K562 (cell line): ENCODE results near the gene TP53BP1. TPM values are rescaled to one million over a fixed set of nuclear protein-coding genes. Genes with fewer than 3 reads are reported as not detected.
A peak's percentile ranks its signal among the peaks of the same experiment; 100 is the strongest.

Source experiments
- ATAC-seq: fragments of 200-7000 bp; cut with Tn5 transposase; 3 replicates; pipeline ENCODE4 v1.9.1; 2020; ENCODE audit warnings: moderate library complexity
- BruUV-seq: library from RNA; stranded (reverse); fragments of 400-500 nt; replicated peaks from 2 replicates; lab custom pipeline; 2021; lab: Mats Ljungman, UMichigan
- CTCF ChIA-PET: fragments of 300-600 bp; formaldehyde crosslinking; extraction: SDS; loops from one replicate; lab custom pipeline; 2021; ENCODE audit warnings: low intra/inter-chr PET ratio; lab: Yijun Ruan, JAX
- POLR2A ChIA-PET: fragments of 300-600, 350-650 bp; sonication (Branson Sonifier 250); formaldehyde crosslinking; extraction: SDS; loops from one replicate; lab custom pipeline; 2021; ENCODE audit warnings: antibody characterized with exemption, inconsistent platforms; lab: Yijun Ruan, JAX
- DNase-seq, 4 experiments: peaks; one replicate each; pipeline versions ENCODE4 v3.0.0 to v3.0.0-alpha.2; 2011 to 2018; ENCODE audit warnings: low spot score in 3 of 4, mixed read lengths in 3 of 4; ENCODE audit errors: extremely low read depth in 1 of 4
- FAIRE-seq: peaks from 2 replicates; lab custom pipeline; 2011; peaks lifted over from hg19 to GRCh38; lab: Jason Lieb, UNC
- H2AFZ ChIP-seq: 2 replicates; pipeline ENCODE4 v1.6.0; 2011; ENCODE audit warnings: low read depth, low read length, control low read depth, inconsistent platforms
- H3K27ac ChIP-seq: fragments of 200-600 bp; 3 replicates; pipeline ENCODE4 v1.8.0; 2011; ENCODE audit warnings: low read depth, mild to moderate bottlenecking, control low read depth, inconsistent platforms, low read length, moderate library complexity, mixed read lengths; ENCODE audit errors: extremely low read depth
- H3K27me3 ChIP-seq, 2 experiments: fragments of 300-600 bp in 1 of 2; 2 replicates in 1 of 2; 3 replicates in 1 of 2; pipeline versions ENCODE4 v1.6.0 to v1.8.0; 2011; ENCODE audit warnings: inconsistent platforms in 2 of 2, low read length in 2 of 2, mild to moderate bottlenecking in 1 of 2, mixed read lengths in 1 of 2, moderate library complexity in 1 of 2; ENCODE audit not compliant: control insufficient read depth in 2 of 2, insufficient read depth in 2 of 2
- H3K36me3 ChIP-seq: fragments of 300-600 bp; 3 replicates; pipeline ENCODE4 v1.8.0; 2011; ENCODE audit warnings: mild to moderate bottlenecking, low read length, inconsistent platforms; ENCODE audit not compliant: control insufficient read depth, insufficient read depth
- H3K4me1 ChIP-seq, 2 experiments: fragments of 200-600 bp in 1 of 2; replicated peaks in 1 of 2; 2 replicates in 1 of 2; 3 replicates in 1 of 2; pipeline versions ENCODE4 v1.5.1 to v1.8.0; 2011; ENCODE audit warnings: inconsistent platforms in 2 of 2, low read length in 2 of 2, mild to moderate bottlenecking in 1 of 2, mixed read lengths in 1 of 2, moderate library complexity in 1 of 2; ENCODE audit not compliant: control insufficient read depth in 2 of 2, insufficient read depth in 2 of 2
- H3K4me2 ChIP-seq: 2 replicates; pipeline ENCODE4 v1.6.1; 2011; ENCODE audit warnings: low read length, control low read depth, inconsistent platforms, mixed read lengths; ENCODE audit not compliant: insufficient read depth
- H3K4me3 ChIP-seq: fragments of 200-600 bp; sonication (generic), shearing (Covaris generic); 2 replicates; pipeline ENCODE4 v1.5.1; 2016; ENCODE audit warnings: control low read depth, inconsistent platforms
- H3K79me2 ChIP-seq: fragments of 200-600 bp; 3 replicates; pipeline ENCODE4 v1.8.0; 2011; ENCODE audit warnings: low read length, inconsistent platforms; ENCODE audit not compliant: control insufficient read depth, insufficient read depth
- H3K9ac ChIP-seq, 2 experiments: 2 replicates each; pipeline versions ENCODE4 v1.6.0 to v1.6.1; 2011; ENCODE audit warnings: low read depth in 2 of 2, low read length in 2 of 2, control low read depth in 1 of 2, inconsistent platforms in 1 of 2, mild to moderate bottlenecking in 1 of 2, mixed read lengths in 1 of 2; ENCODE audit not compliant: insufficient read depth in 1 of 2
- H3K9me1 ChIP-seq: one replicate; pipeline ENCODE4 v1.6.0; 2011; ENCODE audit warnings: inconsistent platforms, mild to moderate bottlenecking, low read length, moderate library complexity; ENCODE audit not compliant: control insufficient read depth, insufficient read depth
- H3K9me3 ChIP-seq: replicated peaks from 2 replicates; pipeline ENCODE4 v1.5.1; 2011; ENCODE audit warnings: low read depth, low read length, inconsistent platforms; ENCODE audit not compliant: control insufficient read depth, insufficient read depth
- H4K20me1 ChIP-seq: replicated peaks from 2 replicates; pipeline ENCODE4 v1.6.1; 2011; ENCODE audit warnings: low read length, inconsistent platforms, mixed read lengths; ENCODE audit not compliant: control insufficient read depth, insufficient read depth
- ATF1 ChIP-seq, 2 experiments: fragments of 450-650 bp in 1 of 2; IDR thresholded peaks; 2 replicates each; pipeline ENCODE4 v1.6.1; 2016; ENCODE audit warnings: missing compliant biosample characterization in 1 of 2, missing genetic modification characterization in 1 of 2
- ESRRB ChIP-seq: fragments of 250-450 bp; sonication (Bioruptor Pico); IDR thresholded peaks from 2 replicates; pipeline ENCODE4 v1.5.0; 2020; ENCODE audit warnings: mild to moderate bottlenecking, moderate library complexity, borderline replicate concordance
- ETV1 ChIP-seq: fragments of 450-650 bp; conservative IDR thresholded peaks from 2 replicates; pipeline ENCODE4 v1.6.1; 2016; ENCODE audit warnings: missing genetic modification characterization, control low read depth, low read depth, missing compliant biosample characterization
- HEY1 ChIP-seq: fragments of 250-450 bp; sonication (Bioruptor Pico); IDR thresholded peaks from 2 replicates; pipeline ENCODE4 v1.5.0; 2020; ENCODE audit warnings: mild to moderate bottlenecking, moderate library complexity, borderline replicate concordance
- PBX2 ChIP-seq, 2 experiments: IDR thresholded peaks in 1 of 2; conservative IDR thresholded peaks in 1 of 2; 2 replicates each; pipeline ENCODE4 v1.6.1; 2016; ENCODE audit warnings: low read depth in 2 of 2, mild to moderate bottlenecking in 1 of 2, missing compliant biosample characterization in 1 of 2, missing genetic modification characterization in 1 of 2, moderate library complexity in 1 of 2
- RAD21 ChIP-seq, 2 experiments: fragments of 250-450 bp in 1 of 2; fragments of 450-650 bp in 1 of 2; sonication (Bioruptor Pico) in 1 of 2; formaldehyde crosslinking in 1 of 2; IDR thresholded peaks in 1 of 2; conservative IDR thresholded peaks in 1 of 2; 2 replicates each; pipeline versions ENCODE4 v1.4.0 to v1.8.0; 2020 to 2022; ENCODE audit warnings: mild to moderate bottlenecking in 2 of 2, moderate library complexity in 1 of 2
- TCF3 ChIP-seq: sonication (generic); formaldehyde crosslinking; IDR thresholded peaks from 2 replicates; pipeline ENCODE4 v1.4.0; 2020; ENCODE audit warnings: mild to moderate bottlenecking, missing genetic modification reagents
- ZFX ChIP-seq: sonication (generic); formaldehyde crosslinking; IDR thresholded peaks from 2 replicates; pipeline ENCODE4 v1.8.0; 2022; ENCODE audit warnings: mild to moderate bottlenecking, missing genetic modification reagents, moderate library complexity
- WGBS: fragments of 100-300 bp; shearing (Covaris generic); methylation state at CpG from one replicate; pipeline ENCODE4 v1.1.6; 2016; ENCODE audit warnings: low coverage, mixed read lengths; ENCODE audit not compliant: insufficient coverage; ENCODE audit errors: missing lambda C conversion rate; 5-methylcytosine and 5-hydroxymethylcytosine counted together
- in situ Hi-C: fragments of 300-500 bp; cut with MboI; formaldehyde crosslinking; loops from 4 replicates; pipeline ENCODE4 v1.15.0; 2018; ENCODE audit warnings: inconsistent platforms, mixed read lengths
- intact Hi-C: fragments of 100-400 bp; cut with micrococcal nuclease; formaldehyde crosslinking; loops from 2 replicates; pipeline ENCODE4 v1.14.2; 2022
- polyA plus RNA-seq, 8 experiments: library from polyadenylated mRNA; depleted of rRNA in 4 of 8; stranded (reverse) in 5 of 8; unstranded in 3 of 8; fragments of >200 nt; fragmentation: Nextera tagmentation in 2 of 8; fragmentation: Illumina TruSeq in 1 of 8; extraction: Ambion mirVana in 2 of 8; extraction: Trizol in 1 of 8; gene quantifications; 2 replicates each; pipeline versions ENCODE4 v1.2.1 to v1.2.3, GENCODE V29; 2011 to 2014; ENCODE audit warnings: inconsistent platforms in 1 of 8, missing spikeins in 1 of 8
- total RNA-seq, 7 experiments: library from RNA; depleted of rRNA in 6 of 7; stranded (reverse); fragments of >200 nt in 6 of 7; fragmentation: Illumina TruSeq in 2 of 7; extraction: Trizol in 2 of 7; gene quantifications; 2 replicates each; pipeline versions ENCODE4 v1.2.1 to v1.2.3, GENCODE V29; 2011 to 2021; ENCODE audit warnings: low replicate concordance in 1 of 7
- TF ChIP-seq, protein P1 (sequence below): sonication (generic); formaldehyde crosslinking; IDR thresholded peaks from 2 replicates; pipeline ENCODE4 v1.9.0; 2022; ENCODE audit warnings: mild to moderate bottlenecking, missing genetic modification reagents
- TF ChIP-seq, protein P2 (sequence below): fragments of 450-650 bp; IDR thresholded peaks from 2 replicates; pipeline ENCODE4 v1.6.1; 2016

Gene TP53BP1
- total and polyA plus RNA-seq, 9 of the 15 experiments (the other 6 are each of a cell fraction or from before 2014, with no cell fraction given), result 5.7 to 63.3 (median 30.9) TPM

GRCh38 chr15:43483297-43484128 lies 9.4 kb downstream of the TP53BP1 start:
- H3K4me3 ChIP-seq, result no peak overlapping the region
- no peak overlapping the region; a peak in 1 of 4 replicates for H3K9ac ChIP-seq
- H3K36me3 ChIP-seq, result peaks cover 56% of the 10 kb centered on the region
- H4K20me1 ChIP-seq, result no peaks in the 10 kb centered on the region
- H3K4me2 ChIP-seq, result peak overlapping the region; percentile 45; the same call in 1 of the 2 replicates
- 0 out of 2 replicates have a peak overlapping the region, but pooled peaks have one; percentile 26 for H2AFZ ChIP-seq
- peak overlapping the region; percentile 47 for H3K27ac ChIP-seq
- no peaks in the 10 kb centered on the region for H3K9me1 ChIP-seq
- ATAC-seq (peak; percentile 75), FAIRE-seq (peak; percentile 66), DNase-seq (peak in 2 of 4 experiments; percentile 19 to 35)
- ChIA-PET CTCF (interaction anchor here (1.0 kb wide), 1 partner anchor 30 kb away, joined by 3 read pairs; no protein-coding TSS in a partner anchor), POLR2A (interaction anchor here (0.5 to 1.0 kb wide), 5 partner anchors 9 to 260 kb away, joined by 3 to 8 read pairs (median 3); partner anchors contain the start of gene TP53BP1)
- no peaks in the 10 kb centered on the region; the same call in 1 of the 2 replicates for H3K9me3 ChIP-seq
- in situ Hi-C loops, result no loop called here
- peaks cover 2% of the 10 kb centered on the region; the same call in 1 of the 3 replicates for H3K79me2 ChIP-seq
- WGBS, result 21% methylated on average over 4 of the region's 4 CpGs
- no TSS peak for BruUV-seq
- peaks cover 8 to 10% of the 10 kb centered on the region in 2 experiments; a peak in 4 of 5 replicates for H3K4me1 ChIP-seq
- no peaks in the 10 kb centered on the region for H3K27me3 ChIP-seq
- intact Hi-C loops, result loop anchor here (2.0 kb wide), 1 partner anchor 27 kb away; no protein-coding TSS in a partner anchor
- 0 out of 2 replicates have a peak, but pooled peaks have one; percentile 25 for TF ChIP-seq ZFX (CRISPR knock-in tag)
- TF ChIP-seq, protein P1, sequence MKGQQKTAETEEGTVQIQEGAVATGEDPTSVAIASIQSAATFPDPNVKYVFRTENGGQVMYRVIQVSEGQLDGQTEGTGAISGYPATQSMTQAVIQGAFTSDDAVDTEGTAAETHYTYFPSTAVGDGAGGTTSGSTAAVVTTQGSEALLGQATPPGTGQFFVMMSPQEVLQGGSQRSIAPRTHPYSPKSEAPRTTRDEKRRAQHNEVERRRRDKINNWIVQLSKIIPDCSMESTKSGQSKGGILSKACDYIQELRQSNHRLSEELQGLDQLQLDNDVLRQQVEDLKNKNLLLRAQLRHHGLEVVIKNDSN (CRISPR knock-in tag), result no peak
- TF ChIP-seq, protein P2, sequence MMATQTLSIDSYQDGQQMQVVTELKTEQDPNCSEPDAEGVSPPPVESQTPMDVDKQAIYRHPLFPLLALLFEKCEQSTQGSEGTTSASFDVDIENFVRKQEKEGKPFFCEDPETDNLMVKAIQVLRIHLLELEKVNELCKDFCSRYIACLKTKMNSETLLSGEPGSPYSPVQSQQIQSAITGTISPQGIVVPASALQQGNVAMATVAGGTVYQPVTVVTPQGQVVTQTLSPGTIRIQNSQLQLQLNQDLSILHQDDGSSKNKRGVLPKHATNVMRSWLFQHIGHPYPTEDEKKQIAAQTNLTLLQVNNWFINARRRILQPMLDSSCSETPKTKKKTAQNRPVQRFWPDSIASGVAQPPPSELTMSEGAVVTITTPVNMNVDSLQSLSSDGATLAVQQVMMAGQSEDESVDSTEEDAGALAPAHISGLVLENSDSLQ, result peak; percentile 36; the same call in 1 of the 2 replicates
- TF ChIP-seq PBX2 (CRISPR knock-in tag; IDR thresholded peaks at IDR 0.05; ENCODE audit: low read depth), result no peak
- peak; percentile 80 for TF ChIP-seq PBX2 (tag; conservative IDR thresholded peaks at IDR 0.05; ENCODE audit: low read depth)
- 0 out of 2 replicates have a peak, but pooled peaks have one; percentile 8 for TF ChIP-seq TCF3 (CRISPR knock-in tag)
- TF ChIP-seq RAD21 (CRISPR knock-in tag; conservative IDR thresholded peaks at IDR 0.05 in 1 of 2, IDR thresholded peaks at IDR 0.05 in 1 of 2), result peak; percentile 43 to 60
- no peak for TF ChIP-seq HEY1 (CRISPR knock-in tag)
- no peak for TF ChIP-seq ATF1 (CRISPR knock-in tag; IDR thresholded peaks at IDR 0.05)
- TF ChIP-seq ATF1 (tag; IDR thresholded peaks at IDR 0.05), result peak; percentile 11; the same call in 1 of the 2 replicates
- TF ChIP-seq ETV1 (tag), result no peak
- no peak for TF ChIP-seq ESRRB (CRISPR knock-in tag)
